Measurements from ENCODE around the gene RBM18.

- TF ChIP-seq, protein P1, sequence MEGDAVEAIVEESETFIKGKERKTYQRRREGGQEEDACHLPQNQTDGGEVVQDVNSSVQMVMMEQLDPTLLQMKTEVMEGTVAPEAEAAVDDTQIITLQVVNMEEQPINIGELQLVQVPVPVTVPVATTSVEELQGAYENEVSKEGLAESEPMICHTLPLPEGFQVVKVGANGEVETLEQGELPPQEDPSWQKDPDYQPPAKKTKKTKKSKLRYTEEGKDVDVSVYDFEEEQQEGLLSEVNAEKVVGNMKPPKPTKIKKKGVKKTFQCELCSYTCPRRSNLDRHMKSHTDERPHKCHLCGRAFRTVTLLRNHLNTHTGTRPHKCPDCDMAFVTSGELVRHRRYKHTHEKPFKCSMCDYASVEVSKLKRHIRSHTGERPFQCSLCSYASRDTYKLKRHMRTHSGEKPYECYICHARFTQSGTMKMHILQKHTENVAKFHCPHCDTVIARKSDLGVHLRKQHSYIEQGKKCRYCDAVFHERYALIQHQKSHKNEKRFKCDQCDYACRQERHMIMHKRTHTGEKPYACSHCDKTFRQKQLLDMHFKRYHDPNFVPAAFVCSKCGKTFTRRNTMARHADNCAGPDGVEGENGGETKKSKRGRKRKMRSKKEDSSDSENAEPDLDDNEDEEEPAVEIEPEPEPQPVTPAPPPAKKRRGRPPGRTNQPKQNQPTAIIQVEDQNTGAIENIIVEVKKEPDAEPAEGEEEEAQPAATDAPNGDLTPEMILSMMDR (IDR thresholded peaks at IDR 0.05): no peak
- TF ChIP-seq POLR2A (IDR thresholded peaks at IDR 0.05): no peak
Measured at GRCh38 chr9:122195875-122196274, 68.8 kb downstream of the RBM18 start.

Measured in esophagus squamous epithelium (tissue), 4 donors.